ENCODE measurements around the gene NCAPD3. TPM values are rescaled to one million over a fixed set of nuclear protein-coding genes. Genes with fewer than 3 reads are reported as not detected.
"Not testable (repeated sequence)": the region's sequence is repeated elsewhere in the genome, so short reads cannot be mapped to it uniquely, and the experiment has no call there.

Gene NCAPD3
- total RNA-seq, 1 donor from 2014 or later, result 14.4 TPM

GRCh38 chr11:134139303-134139872, 84.4 kb downstream of the NCAPD3 start:
- DNase-seq (ENCODE audit: extremely low read depth, low read depth, low spot score), result no peak

GRCh38 chr11:134138376-134138775, 85.4 kb downstream of the NCAPD3 start:
- DNase-seq (ENCODE audit: extremely low read depth, low read depth, low spot score), result no peak

- no peak for DNase-seq (ENCODE audit: extremely low read depth, low read depth, low spot score)
Measured at GRCh38 chr11:134134167-134134566, 89.6 kb downstream of the NCAPD3 start.

- DNase-seq (ENCODE audit: extremely low read depth, low read depth, low spot score), result no peak
Measured at GRCh38 chr11:134132808-134133207, 91.0 kb downstream of the NCAPD3 start.

- no peak for DNase-seq (ENCODE audit: extremely low read depth, low read depth, low spot score)
Measured at GRCh38 chr11:134131628-134132244, 92.0 kb downstream of the NCAPD3 start.

GRCh38 chr11:134126217-134126822, 97.4 kb downstream of the NCAPD3 start:
- no peak for DNase-seq (ENCODE audit: extremely low read depth, low read depth, low spot score)

GRCh38 chr11:134125507-134125906, 98.3 kb downstream of the NCAPD3 start:
- DNase-seq (ENCODE audit: extremely low read depth, low read depth, low spot score), result no peak

GRCh38 chr11:134124660-134125451, 98.9 kb downstream of the NCAPD3 start:
- no peak for DNase-seq (ENCODE audit: extremely low read depth, low read depth, low spot score)

GRCh38 chr11:134120921-134121526, 102.7 kb downstream of the NCAPD3 start:
- no peak for DNase-seq (ENCODE audit: extremely low read depth, low read depth, low spot score)

- no peak for DNase-seq (ENCODE audit: extremely low read depth, low read depth, low spot score)
Measured at GRCh38 chr11:134120143-134120850, 103.5 kb downstream of the NCAPD3 start.

GRCh38 chr11:134119094-134119493, 104.7 kb downstream of the NCAPD3 start:
- no peak for DNase-seq (ENCODE audit: extremely low read depth, low read depth, low spot score)

GRCh38 chr11:134118006-134118405, 105.8 kb downstream of the NCAPD3 start:
- DNase-seq (ENCODE audit: extremely low read depth, low read depth, low spot score), result no peak

GRCh38 chr11:134116210-134116609, 107.6 kb downstream of the NCAPD3 start:
- DNase-seq (ENCODE audit: extremely low read depth, low read depth, low spot score), result no peak

GRCh38 chr11:134113787-134114186, 110.0 kb downstream of the NCAPD3 start:
- DNase-seq (ENCODE audit: extremely low read depth, low read depth, low spot score), result not testable (repeated sequence)

- DNase-seq (ENCODE audit: extremely low read depth, low read depth, low spot score), result no peak
Measured at GRCh38 chr11:134110252-134110815, 113.4 kb downstream of the NCAPD3 start.

Other genes with a start within 250 kb of the NCAPD3 start
- 108 and 138 TPM in 2 replicates for gene JAM3, start 154.9 kb downstream of the NCAPD3 start, total RNA-seq
- gene VPS26B, start 704 bp upstream of the NCAPD3 start, total RNA-seq, result 38.7 and 54.0 TPM in 2 replicates
- 57.5 and 71.5 TPM in 2 replicates for gene THYN1, start 29.4 kb upstream of the NCAPD3 start, total RNA-seq
- gene ACAD8, start 29.6 kb upstream of the NCAPD3 start, total RNA-seq, result 21.4 and 29.1 TPM in 2 replicates
- not detected in 2 replicates for gene GLB1L3, start 52.4 kb upstream of the NCAPD3 start, total RNA-seq
- gene GLB1L2, start 108.0 kb upstream of the NCAPD3 start, total RNA-seq, result 0.92 and 0.99 TPM in 2 replicates
- gene B3GAT1, start 188.3 kb upstream of the NCAPD3 start, total RNA-seq, result not detected in 2 replicates

Measured in glomerular endothelial cell (primary cell).